Measurements from ENCODE around the gene STK4. TPM values are rescaled to one million over a fixed set of nuclear protein-coding genes. Genes with fewer than 3 reads are reported as not detected.
"Not testable (repeated sequence)": the region's sequence is repeated elsewhere in the genome, so short reads cannot be mapped to it uniquely, and the experiment has no call there.

The STK4 gene
- total and polyA plus RNA-seq, 4 donors, result 5.4 to 41.0 (median 24.9) TPM

DNA sequence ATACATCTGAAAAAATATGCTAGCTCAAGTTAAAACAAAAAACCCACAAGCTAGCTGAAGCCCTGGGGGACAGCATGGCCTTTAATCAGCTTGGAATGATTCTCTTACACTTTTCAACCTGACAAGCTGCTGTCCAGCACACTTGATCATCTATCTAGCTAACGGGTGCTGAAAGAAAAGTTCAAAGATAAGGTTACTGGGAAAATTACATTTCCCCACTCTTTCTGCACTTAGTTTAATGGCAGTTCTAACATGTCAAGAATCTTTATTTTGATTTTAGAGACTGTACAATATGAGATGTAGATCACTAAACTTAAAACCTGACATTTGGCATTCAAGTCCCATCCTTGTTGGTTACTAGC, 53.4 kb downstream of the STK4 start:
- H3K4me1 ChIP-seq (ENCODE audit: control insufficient read depth in 1 of 2, insufficient read depth in 2 of 2, low read length in 2 of 2), result no peaks in the 10 kb centered on the region
- H3K27me3 ChIP-seq (ENCODE audit: control insufficient read depth in 1 of 2, insufficient read depth in 2 of 2, low read length in 1 of 2), result no peaks in the 10 kb centered on the region
- H3K9me3 ChIP-seq (ENCODE audit: control insufficient read depth, low read length), result no peaks in the 10 kb centered on the region
- H3K27ac ChIP-seq (ENCODE audit: low read depth in 1 of 2, low read length in 2 of 2), result no peak overlapping the region
- no peak for DNase-seq
- intact Hi-C loops (cut with DNase I), result loop anchor here in 1 of 2 donors (10.0 kb wide), 1 partner anchor 75 kb away; no protein-coding TSS in a partner anchor
- WGBS, 2 donors, result 70 to 81% methylated on average over 1 of the region's 1 CpG
- no peak overlapping the region for H3K4me3 ChIP-seq (ENCODE audit: low read length in 2 of 2)
- no peak for ATAC-seq (ENCODE audit: low FRiP score)
- no peaks in the 10 kb centered on the region for H3K36me3 ChIP-seq (ENCODE audit: control insufficient read depth in 1 of 2, insufficient read depth in 2 of 2, low read length in 1 of 2)

DNA sequence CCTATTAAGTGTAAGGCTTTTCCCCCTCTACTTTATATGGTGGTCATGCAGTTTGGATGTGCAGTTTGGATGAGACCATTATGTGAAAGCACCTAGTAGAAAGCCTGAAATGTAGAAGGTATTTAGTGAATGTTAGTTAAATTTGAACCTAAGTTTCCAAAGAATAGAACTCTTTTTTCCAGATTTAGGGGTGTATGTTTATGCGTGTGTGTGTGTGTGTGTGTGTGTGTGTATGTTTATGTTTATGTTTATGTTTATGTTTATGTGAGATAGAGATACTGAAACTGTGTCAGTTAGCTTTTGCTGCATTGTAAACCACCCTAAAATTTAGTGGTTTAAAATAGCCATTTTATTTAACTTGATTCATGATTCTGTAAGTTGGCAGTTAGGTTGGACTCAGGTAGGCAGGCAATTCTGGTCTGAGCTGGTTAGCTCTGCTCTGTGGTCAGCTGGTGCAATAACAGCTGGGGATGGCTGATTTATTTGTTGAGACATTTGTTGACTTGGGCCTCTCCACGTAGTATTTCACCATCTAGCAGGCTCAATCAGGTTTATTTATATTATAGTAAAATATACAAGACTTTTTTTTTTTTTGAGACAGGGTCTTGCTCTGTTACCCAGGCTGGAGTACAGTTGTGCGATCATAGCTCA, 54.0 kb downstream of the STK4 start:
- ATAC-seq (ENCODE audit: low FRiP score) (no peak), DNase-seq (no peak)
- Histone ChIP-seq H3K36me3 (ENCODE audit: control insufficient read depth in 1 of 2, insufficient read depth in 2 of 2, low read length in 1 of 2) (no peaks in the 10 kb centered on the region), H3K4me1 (ENCODE audit: control insufficient read depth in 1 of 2, insufficient read depth in 2 of 2, low read length in 2 of 2) (no peaks in the 10 kb centered on the region), H3K27ac (ENCODE audit: low read depth in 1 of 2, low read length in 2 of 2) (no peak overlapping the region), H3K9me3 (ENCODE audit: control insufficient read depth, low read length) (no peaks in the 10 kb centered on the region), H3K27me3 (ENCODE audit: control insufficient read depth in 1 of 2, insufficient read depth in 2 of 2, low read length in 1 of 2) (no peaks in the 10 kb centered on the region), H3K4me3 (ENCODE audit: low read length in 2 of 2) (no peak overlapping the region)
- intact Hi-C loops (cut with DNase I), result no loop called here
- WGBS, 2 donors, result 84 to 88% methylated on average over 3 of the region's 3 CpGs

DNA sequence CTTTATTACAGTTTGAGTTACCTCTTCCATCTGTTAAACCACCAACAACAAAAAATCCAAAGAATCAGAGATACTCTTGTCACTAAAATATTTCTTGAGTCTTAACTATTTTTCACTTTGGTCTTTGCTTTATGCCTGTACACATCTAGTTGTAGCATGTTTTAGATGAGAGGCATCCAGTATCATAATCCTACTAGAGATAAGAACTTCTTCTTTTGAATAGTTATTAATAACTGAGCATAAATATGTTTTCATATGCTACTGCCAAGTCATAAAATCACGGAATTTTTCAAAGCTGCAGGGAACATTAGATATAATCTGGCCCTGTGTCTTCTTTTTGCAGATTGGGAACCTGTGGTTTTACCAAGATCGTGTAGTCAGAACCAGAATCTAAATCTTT, 55.3 kb downstream of the STK4 start:
- Histone ChIP-seq H3K4me3 (ENCODE audit: low read length in 2 of 2) (no peak overlapping the region), H3K27ac (ENCODE audit: low read depth in 1 of 2, low read length in 2 of 2) (no peak overlapping the region), H3K27me3 (ENCODE audit: control insufficient read depth in 1 of 2, insufficient read depth in 2 of 2, low read length in 1 of 2) (no peaks in the 10 kb centered on the region), H3K36me3 (ENCODE audit: control insufficient read depth in 1 of 2, insufficient read depth in 2 of 2, low read length in 1 of 2) (no peaks in the 10 kb centered on the region), H3K9me3 (ENCODE audit: control insufficient read depth, low read length) (no peaks in the 10 kb centered on the region), H3K4me1 (ENCODE audit: control insufficient read depth in 1 of 2, insufficient read depth in 2 of 2, low read length in 2 of 2) (no peaks in the 10 kb centered on the region)
- DNase-seq (no peak), ATAC-seq (ENCODE audit: low FRiP score) (no peak)
- WGBS, 2 donors, result 29 to 37% methylated on average over 2 of the region's 2 CpGs
- intact Hi-C loops (cut with DNase I), result no loop called here

DNA sequence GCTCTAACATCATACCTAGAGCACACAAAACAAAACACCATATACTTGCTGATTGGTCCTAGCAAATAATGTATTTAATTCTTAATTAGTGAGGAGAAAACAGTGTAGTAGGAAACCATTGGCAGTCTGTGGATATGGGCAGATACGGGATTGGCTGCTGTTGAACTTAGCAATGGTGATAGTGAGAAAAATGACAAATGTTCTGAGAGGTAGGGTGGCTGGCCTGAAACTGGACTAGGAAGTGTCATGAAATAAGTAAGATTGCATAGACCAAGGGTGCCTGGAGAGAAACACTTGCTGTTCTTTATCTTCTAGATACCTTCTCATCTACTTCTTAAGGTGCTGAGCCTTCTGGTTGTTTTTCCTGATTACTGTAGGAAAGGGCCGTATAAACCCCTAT, 56.8 kb downstream of the STK4 start:
- H3K36me3 ChIP-seq (ENCODE audit: control insufficient read depth in 1 of 2, insufficient read depth in 2 of 2, low read length in 1 of 2); intact Hi-C loops (cut with DNase I): not testable (repeated sequence)
- 88 to 92% methylated on average over 2 of the region's 2 CpGs for WGBS, 2 donors

GRCh38 chr20:45028424-45029136, 62.3 kb downstream of the STK4 start:
- intact Hi-C loops (cut with DNase I), result no loop called here

More for the DNA sequence above, 56.8 kb downstream of the STK4 start:
- not testable (repeated sequence) for H3K9me3 ChIP-seq (ENCODE audit: control insufficient read depth, low read length); H3K4me1 ChIP-seq (ENCODE audit: control insufficient read depth in 1 of 2, insufficient read depth in 2 of 2, low read length in 2 of 2); H3K27me3 ChIP-seq (ENCODE audit: control insufficient read depth in 1 of 2, insufficient read depth in 2 of 2, low read length in 1 of 2); H3K4me3 ChIP-seq (ENCODE audit: low read length in 2 of 2); ATAC-seq (ENCODE audit: low FRiP score); DNase-seq; H3K27ac ChIP-seq (ENCODE audit: low read depth in 1 of 2, low read length in 2 of 2)

DNA sequence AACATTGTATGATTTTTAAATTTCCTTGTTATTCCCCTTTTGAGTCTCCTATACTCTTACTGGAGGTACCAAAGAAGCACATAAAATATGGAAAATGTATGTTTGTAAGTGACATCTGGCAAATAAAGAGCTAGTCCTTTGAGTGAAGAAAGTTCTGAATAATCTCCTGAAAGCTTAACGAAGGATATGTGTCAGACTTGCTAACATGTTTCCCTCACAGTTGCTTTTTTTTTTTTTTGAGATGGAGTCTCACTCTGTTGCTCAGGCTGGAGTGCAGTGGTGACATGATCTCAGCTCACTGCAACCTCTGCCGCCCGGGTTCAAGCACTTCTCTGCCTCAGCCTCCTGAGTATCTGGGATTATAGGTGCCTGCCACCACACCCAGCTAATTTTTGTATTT, 63.6 kb downstream of the STK4 start:
- 95 to 97% methylated on average over 3 of the region's 3 CpGs for WGBS, 2 donors
- no peak for ATAC-seq (ENCODE audit: low FRiP score)
- peaks cover 0 to 2% of the 10 kb centered on the region in 2 donors for H3K36me3 ChIP-seq (ENCODE audit: control insufficient read depth in 1 of 2, insufficient read depth in 2 of 2, low read length in 1 of 2)

More at GRCh38 chr20:45028424-45029136, 62.3 kb downstream of the STK4 start:
- no peak overlapping the region for H3K4me3 ChIP-seq (ENCODE audit: low read length in 2 of 2)
- no peaks in the 10 kb centered on the region for H3K27me3 ChIP-seq (ENCODE audit: control insufficient read depth in 1 of 2, insufficient read depth in 2 of 2, low read length in 1 of 2)
- ATAC-seq (ENCODE audit: low FRiP score) (no peak), DNase-seq (no peak)
- no peak overlapping the region for H3K27ac ChIP-seq (ENCODE audit: low read depth in 1 of 2, low read length in 2 of 2)
- 28 to 43% methylated on average over 6 of the region's 6 CpGs for WGBS, 2 donors
- H3K4me1 ChIP-seq (ENCODE audit: control insufficient read depth in 1 of 2, insufficient read depth in 2 of 2, low read length in 2 of 2), result peaks cover 0 to 3% of the 10 kb centered on the region in 2 donors
- no peaks in the 10 kb centered on the region for H3K9me3 ChIP-seq (ENCODE audit: control insufficient read depth, low read length)
- H3K36me3 ChIP-seq (ENCODE audit: control insufficient read depth in 1 of 2, insufficient read depth in 2 of 2, low read length in 1 of 2), result peaks cover 0 to 2% of the 10 kb centered on the region in 2 donors

DNA sequence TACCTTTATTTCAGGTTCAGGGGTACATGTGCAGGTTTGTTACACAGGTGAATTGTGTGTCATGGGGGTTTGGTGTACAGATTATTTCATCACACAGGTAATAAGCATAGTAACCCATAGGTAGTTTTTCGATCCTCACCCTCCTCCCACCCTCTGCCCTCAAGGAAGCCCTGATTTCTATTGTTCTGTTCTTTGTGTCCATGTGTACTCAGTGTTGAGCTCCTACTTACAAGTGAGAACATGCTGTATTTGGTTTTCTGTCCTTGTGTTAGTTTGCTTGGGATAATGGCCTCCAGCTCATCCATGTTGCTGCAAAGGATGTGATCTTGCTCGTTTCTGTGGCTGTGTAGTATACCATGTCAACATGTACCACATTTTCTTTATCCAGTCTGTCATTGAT, 66.0 kb downstream of the STK4 start:
- no peaks in the 10 kb centered on the region for H3K9me3 ChIP-seq (ENCODE audit: control insufficient read depth, low read length)
- DNase-seq (no peak), ATAC-seq (ENCODE audit: low FRiP score) (no peak)
- peaks cover 0 to 2% of the 10 kb centered on the region in 2 donors for H3K36me3 ChIP-seq (ENCODE audit: control insufficient read depth in 1 of 2, insufficient read depth in 2 of 2, low read length in 1 of 2)
- peaks cover 0 to 3% of the 10 kb centered on the region in 2 donors for H3K4me1 ChIP-seq (ENCODE audit: control insufficient read depth in 1 of 2, insufficient read depth in 2 of 2, low read length in 2 of 2)
- H3K27ac ChIP-seq (ENCODE audit: low read depth in 1 of 2, low read length in 2 of 2), result no peak overlapping the region
- 93 to 97% methylated on average over 2 of the region's 2 CpGs for WGBS, 2 donors
- intact Hi-C loops (cut with DNase I), result no loop called here
- H3K27me3 ChIP-seq (ENCODE audit: control insufficient read depth in 1 of 2, insufficient read depth in 2 of 2, low read length in 1 of 2), result no peaks in the 10 kb centered on the region
- no peak overlapping the region for H3K4me3 ChIP-seq (ENCODE audit: low read length in 2 of 2)

More for the DNA sequence above, 63.6 kb downstream of the STK4 start:
- Histone ChIP-seq H3K4me1 (ENCODE audit: control insufficient read depth in 1 of 2, insufficient read depth in 2 of 2, low read length in 2 of 2) (peaks cover 0 to 3% of the 10 kb centered on the region in 2 donors), H3K4me3 (ENCODE audit: low read length in 2 of 2) (no peak overlapping the region), H3K27ac (ENCODE audit: low read depth in 1 of 2, low read length in 2 of 2) (no peak overlapping the region), H3K9me3 (ENCODE audit: control insufficient read depth, low read length) (no peaks in the 10 kb centered on the region), H3K27me3 (ENCODE audit: control insufficient read depth in 1 of 2, insufficient read depth in 2 of 2, low read length in 1 of 2) (no peaks in the 10 kb centered on the region)
- no peak for DNase-seq
- intact Hi-C loops (cut with DNase I), result no loop called here

DNA sequence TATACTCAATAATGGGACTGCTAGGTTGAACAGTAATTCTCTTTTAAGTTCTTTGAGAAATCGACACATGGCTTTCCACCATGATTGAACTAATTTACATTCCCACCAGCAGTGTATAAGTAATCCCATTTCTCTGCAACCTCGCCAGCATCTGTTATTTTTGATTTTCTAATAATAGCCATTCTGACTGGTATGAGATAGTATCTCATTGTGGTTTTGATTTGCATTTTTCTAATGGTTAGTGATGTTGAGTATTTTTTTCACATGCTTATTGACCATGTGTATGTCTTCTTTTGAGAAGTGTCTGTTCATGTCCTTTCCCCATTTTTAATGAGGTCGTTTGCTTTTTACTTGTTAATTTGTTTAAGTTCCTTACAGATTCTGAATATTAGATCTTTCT, 66.5 kb downstream of the STK4 start:
- ATAC-seq (ENCODE audit: low FRiP score), result no peak
- intact Hi-C loops (cut with DNase I), result no loop called here

GRCh38 chr20:45034436-45034835, 68.1 kb downstream of the STK4 start:
- Histone ChIP-seq H3K4me3 (ENCODE audit: low read length in 2 of 2) (no peak overlapping the region), H3K4me1 (ENCODE audit: control insufficient read depth in 1 of 2, insufficient read depth in 2 of 2, low read length in 2 of 2) (no peaks in the 10 kb centered on the region), H3K9me3 (ENCODE audit: control insufficient read depth, low read length) (no peaks in the 10 kb centered on the region), H3K27ac (ENCODE audit: low read depth in 1 of 2, low read length in 2 of 2) (no peak overlapping the region), H3K27me3 (ENCODE audit: control insufficient read depth in 1 of 2, insufficient read depth in 2 of 2, low read length in 1 of 2) (no peaks in the 10 kb centered on the region), H3K36me3 (ENCODE audit: control insufficient read depth in 1 of 2, insufficient read depth in 2 of 2, low read length in 1 of 2) (peaks cover 0 to 2% of the 10 kb centered on the region in 2 donors)
- intact Hi-C loops (cut with DNase I), result no loop called here
- no peak for DNase-seq
- no peak for ATAC-seq (ENCODE audit: low FRiP score)
- 92 to 100% methylated on average over 1 of the region's 1 CpG for WGBS, 2 donors

More for the DNA sequence above, 66.5 kb downstream of the STK4 start:
- Histone ChIP-seq H3K9me3 (ENCODE audit: control insufficient read depth, low read length) (no peaks in the 10 kb centered on the region), H3K4me1 (ENCODE audit: control insufficient read depth in 1 of 2, insufficient read depth in 2 of 2, low read length in 2 of 2) (peaks cover 0 to 3% of the 10 kb centered on the region in 2 donors), H3K27ac (ENCODE audit: low read depth in 1 of 2, low read length in 2 of 2) (no peak overlapping the region), H3K4me3 (ENCODE audit: low read length in 2 of 2) (no peak overlapping the region), H3K27me3 (ENCODE audit: control insufficient read depth in 1 of 2, insufficient read depth in 2 of 2, low read length in 1 of 2) (no peaks in the 10 kb centered on the region), H3K36me3 (ENCODE audit: control insufficient read depth in 1 of 2, insufficient read depth in 2 of 2, low read length in 1 of 2) (peaks cover 0 to 2% of the 10 kb centered on the region in 2 donors)
- WGBS, 2 donors, result 85 to 90% methylated on average over 3 of the region's 3 CpGs
- DNase-seq, result no peak
